ENCODE measurements around the gene HOMER2. TPM values are rescaled to one million over a fixed set of nuclear protein-coding genes. Genes with fewer than 3 reads are reported as not detected.

Gene HOMER2
- total and polyA plus RNA-seq, 2 donors (not counting 3 experiments of a cell fraction or from before 2014, with no cell fraction given), result 0.60 to 0.68 TPM

GRCh38 chr15:82871832-82872484 lies 80.6 kb downstream of the HOMER2 start:
- Histone ChIP-seq H3K4me1 (ENCODE audit: control insufficient read depth, extremely low read depth, insufficient read depth, low read length) (no peaks in the 10 kb centered on the region), H4K20me1 (replicated peaks; ENCODE audit: control insufficient read depth, extremely low read depth, insufficient read depth, low read length) (no peaks in the 10 kb centered on the region), H3K4me2 (ENCODE audit: insufficient read depth, low read length) (no peak overlapping the region), H3K9me3 (replicated peaks; ENCODE audit: control insufficient read depth, insufficient read depth, low read length) (no peaks in the 10 kb centered on the region), H3K27me3 (ENCODE audit: control insufficient read depth in 2 of 2, insufficient read depth in 2 of 2, low read length in 2 of 2) (no peaks in the 10 kb centered on the region), H3K27ac (ENCODE audit: insufficient read depth, low read depth, low read length) (no peak overlapping the region), H3K9ac (replicated peaks; ENCODE audit: extremely low read depth, insufficient read depth, low read length) (no peak overlapping the region), H3K79me2 (ENCODE audit: control insufficient read depth, insufficient read depth, low read length) (no peaks in the 10 kb centered on the region), H3K9me1 (replicated peaks; ENCODE audit: control insufficient read depth, extremely low read depth, insufficient read depth, low read length) (no peaks in the 10 kb centered on the region), H3K36me3 (ENCODE audit: control insufficient read depth in 2 of 2, extremely low read depth in 1 of 2, insufficient read depth in 2 of 2, low read length in 2 of 2) (no peaks in the 10 kb centered on the region), H2AFZ (ENCODE audit: low read depth, low read length) (no peak overlapping the region), H3K4me3 (replicated peaks in 1 of 3; ENCODE audit: insufficient read depth in 1 of 3, low read depth in 1 of 3, low read length in 3 of 3) (no peak overlapping the region)
- no peak for DNase-seq (ENCODE audit: low read depth, low spot score)
- CTCF ChIA-PET, result no interaction called here
- intact Hi-C loops (cut with micrococcal nuclease), result no loop called here
- dilution Hi-C loops (cut with MboI; ENCODE audit: extremely low pct_ligation_motif_present, low sequenced_read_pairs), result no loop called here
- BruUV-seq (replicated peaks), result no TSS peak
- TF ChIP-seq GATA2 (IDR thresholded peaks at IDR 0.05; ENCODE audit: insufficient read depth, insufficient read length, low read depth, low read length), result no peak
- no peak for TF ChIP-seq POLR2AphosphoS5 (IDR thresholded peaks at IDR 0.05; ENCODE audit: insufficient read depth, low read depth, low read length)
- TF ChIP-seq POLR2A (IDR thresholded peaks at IDR 0.05; ENCODE audit: low read depth, low read length), result no peak
- no peak for TF ChIP-seq JUN (IDR thresholded peaks at IDR 0.05; ENCODE audit: borderline replicate concordance, insufficient read depth, insufficient read length, low read depth)
- TF ChIP-seq CTCF (IDR thresholded peaks at IDR 0.05; ENCODE audit: extremely low read depth in 1 of 2, insufficient read depth in 1 of 2, low read depth in 1 of 2, low read length in 2 of 2), result no peak
- no peak for TF ChIP-seq MAX (IDR thresholded peaks at IDR 0.05; ENCODE audit: insufficient read depth, insufficient read length)
- no peak for TF ChIP-seq FOS (IDR thresholded peaks at IDR 0.05; ENCODE audit: borderline replicate concordance, insufficient read depth, low read length)
- TF ChIP-seq EZH2 (IDR thresholded peaks at IDR 0.05; ENCODE audit: borderline replicate concordance, low read depth, low read length, severe bottlenecking), result no peak
- no peak for TF ChIP-seq MYC (IDR thresholded peaks at IDR 0.05; ENCODE audit: low read depth, low read length)
- POLR2A ChIA-PET, result no interaction called here
- FAIRE-seq, result no peak

Measured in endothelial cell of umbilical vein (primary cell).